ENCODE measurements around the gene ZNF710. TPM values are rescaled to one million over a fixed set of nuclear protein-coding genes. Genes with fewer than 3 reads are reported as not detected.

The ZNF710 gene
- total RNA-seq, 3 donors from 2014 or later, result 30.9 to 42.7 (median 40.2) TPM

DNA sequence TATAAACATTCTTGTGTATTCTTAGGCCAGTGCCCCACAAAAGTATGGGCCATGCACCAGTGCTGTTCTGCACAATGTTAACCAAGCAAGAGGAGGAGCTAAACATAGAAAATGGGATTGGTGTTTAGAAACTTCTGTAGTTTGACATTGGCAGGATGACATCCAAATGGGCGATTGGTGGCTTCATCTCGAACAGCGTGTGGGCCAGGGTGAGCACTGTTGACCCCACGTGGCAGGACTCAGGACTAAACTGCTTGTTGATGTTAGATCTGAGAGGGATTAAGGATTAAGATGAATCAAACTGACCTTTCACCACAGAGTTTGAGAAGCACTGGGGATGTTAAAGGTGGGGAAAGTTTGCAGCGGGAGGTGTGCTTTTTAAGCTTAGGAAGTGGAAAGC lies 31.9 kb downstream of the ZNF710 start:
- H3K4me1 ChIP-seq (ENCODE audit: low read depth), result peaks cover 56% of the 10 kb centered on the region
- no peaks in the 10 kb centered on the region for H3K9me3 ChIP-seq
- TF ChIP-seq, protein P1, sequence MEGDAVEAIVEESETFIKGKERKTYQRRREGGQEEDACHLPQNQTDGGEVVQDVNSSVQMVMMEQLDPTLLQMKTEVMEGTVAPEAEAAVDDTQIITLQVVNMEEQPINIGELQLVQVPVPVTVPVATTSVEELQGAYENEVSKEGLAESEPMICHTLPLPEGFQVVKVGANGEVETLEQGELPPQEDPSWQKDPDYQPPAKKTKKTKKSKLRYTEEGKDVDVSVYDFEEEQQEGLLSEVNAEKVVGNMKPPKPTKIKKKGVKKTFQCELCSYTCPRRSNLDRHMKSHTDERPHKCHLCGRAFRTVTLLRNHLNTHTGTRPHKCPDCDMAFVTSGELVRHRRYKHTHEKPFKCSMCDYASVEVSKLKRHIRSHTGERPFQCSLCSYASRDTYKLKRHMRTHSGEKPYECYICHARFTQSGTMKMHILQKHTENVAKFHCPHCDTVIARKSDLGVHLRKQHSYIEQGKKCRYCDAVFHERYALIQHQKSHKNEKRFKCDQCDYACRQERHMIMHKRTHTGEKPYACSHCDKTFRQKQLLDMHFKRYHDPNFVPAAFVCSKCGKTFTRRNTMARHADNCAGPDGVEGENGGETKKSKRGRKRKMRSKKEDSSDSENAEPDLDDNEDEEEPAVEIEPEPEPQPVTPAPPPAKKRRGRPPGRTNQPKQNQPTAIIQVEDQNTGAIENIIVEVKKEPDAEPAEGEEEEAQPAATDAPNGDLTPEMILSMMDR (IDR thresholded peaks at IDR 0.05), result no peak
- intact Hi-C loops (cut with DNase I, micrococcal nuclease), result no loop called here
- no peak overlapping the region for H3K4me3 ChIP-seq
- no peak for ATAC-seq
- peak in 1 of 3 donors; percentile 24 for DNase-seq
- H3K36me3 ChIP-seq (ENCODE audit: low read depth), result no peaks in the 10 kb centered on the region

DNA sequence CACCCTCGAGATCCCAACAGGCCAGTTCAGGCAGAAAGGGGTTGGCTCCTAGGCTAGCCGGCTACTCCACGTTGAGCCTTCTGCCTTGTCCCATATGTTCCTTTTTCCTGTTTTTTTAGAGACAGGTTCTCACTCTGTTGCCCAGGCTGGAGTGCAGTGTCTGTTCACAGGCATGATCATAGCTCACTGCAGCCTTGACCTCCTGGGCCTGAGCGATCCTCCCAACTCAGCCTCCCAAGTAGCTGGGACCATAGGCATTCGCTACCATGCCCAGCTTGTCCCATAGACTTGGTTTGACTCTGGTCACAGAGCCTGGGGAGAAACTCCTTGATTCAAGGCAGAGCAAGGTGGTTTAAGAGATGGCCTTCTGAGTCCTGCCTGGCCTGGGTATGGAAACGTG lies 32.3 kb downstream of the ZNF710 start:
- intact Hi-C loops (cut with DNase I, micrococcal nuclease), result no loop called here
- TF ChIP-seq, protein P1 (IDR thresholded peaks at IDR 0.05), result no peak
- peaks cover 56% of the 10 kb centered on the region for H3K4me1 ChIP-seq (ENCODE audit: low read depth)

DNA sequence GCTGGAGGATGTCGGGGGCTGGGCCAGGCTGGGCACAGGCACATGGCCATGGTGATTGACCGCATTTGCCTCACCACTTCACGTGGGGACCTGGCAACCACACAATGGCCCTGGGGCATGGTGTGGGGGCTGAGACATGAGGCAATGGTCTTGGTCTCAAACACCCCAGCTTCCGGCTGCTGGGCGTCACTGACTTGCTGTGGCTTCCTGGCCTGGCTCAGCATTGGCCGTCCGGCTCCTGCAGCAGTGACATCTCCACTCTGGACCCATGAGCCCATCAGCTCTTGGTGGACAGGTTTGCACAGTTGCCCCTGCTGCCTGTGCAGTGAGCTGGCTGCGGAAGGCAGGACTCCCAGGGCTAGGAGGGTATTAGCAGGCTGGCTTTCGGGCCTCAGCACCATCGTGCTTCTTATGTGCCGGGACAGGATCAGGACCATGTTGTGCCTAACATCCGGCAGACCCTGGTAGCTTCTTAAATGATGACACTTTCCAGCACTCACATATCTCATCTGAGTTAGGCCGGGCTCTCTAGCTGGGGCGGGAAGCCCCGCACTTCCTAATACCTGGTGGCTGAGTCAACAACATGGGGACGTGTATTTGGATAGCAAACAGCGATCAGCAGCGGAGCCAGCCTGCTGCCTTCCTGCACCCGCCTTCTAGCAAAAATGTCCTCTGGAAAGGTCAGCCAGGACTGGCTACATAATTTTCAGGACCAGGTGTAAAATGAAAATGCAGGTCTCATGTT lies 34.1 kb downstream of the ZNF710 start:
- no peaks in the 10 kb centered on the region for H3K9me3 ChIP-seq
- intact Hi-C loops (cut with DNase I, micrococcal nuclease), result no loop called here
- H3K4me3 ChIP-seq, result no peak overlapping the region
- no peaks in the 10 kb centered on the region for H3K36me3 ChIP-seq (ENCODE audit: low read depth)
- peaks cover 48% of the 10 kb centered on the region for H3K4me1 ChIP-seq (ENCODE audit: low read depth)
- TF ChIP-seq, protein P1 (IDR thresholded peaks at IDR 0.05), result no peak
- DNase-seq (peak in 2 of 3 donors; percentile 68 to 78), ATAC-seq (peak; percentile 58)

More for the DNA sequence above, 32.3 kb downstream of the ZNF710 start:
- no peaks in the 10 kb centered on the region for H3K9me3 ChIP-seq
- no peak overlapping the region for H3K4me3 ChIP-seq
- H3K36me3 ChIP-seq (ENCODE audit: low read depth), result no peaks in the 10 kb centered on the region
- no peak for ATAC-seq
- DNase-seq, result peak in 1 of 3 donors; percentile 35

DNA sequence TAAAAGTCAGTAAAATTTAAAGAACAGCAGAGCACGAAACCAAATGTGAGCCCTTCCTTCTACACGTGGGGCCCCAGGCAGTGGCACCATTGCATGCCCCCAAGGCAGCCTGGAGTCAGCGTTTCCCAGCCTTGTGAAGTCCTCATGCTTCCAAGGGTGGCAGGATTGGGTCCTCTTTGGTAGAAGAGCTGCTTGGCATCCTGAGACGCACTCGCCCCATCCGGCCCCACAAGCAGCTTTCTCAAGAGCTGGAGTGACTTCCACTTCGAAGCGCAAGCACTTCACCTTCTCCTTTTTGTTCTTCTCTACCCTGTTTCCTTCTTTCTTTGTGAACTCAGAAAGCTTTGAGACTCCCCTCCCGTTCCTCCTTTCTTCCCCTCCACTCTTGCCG lies 34.7 kb downstream of the ZNF710 start:
- no peak for ATAC-seq

DNA sequence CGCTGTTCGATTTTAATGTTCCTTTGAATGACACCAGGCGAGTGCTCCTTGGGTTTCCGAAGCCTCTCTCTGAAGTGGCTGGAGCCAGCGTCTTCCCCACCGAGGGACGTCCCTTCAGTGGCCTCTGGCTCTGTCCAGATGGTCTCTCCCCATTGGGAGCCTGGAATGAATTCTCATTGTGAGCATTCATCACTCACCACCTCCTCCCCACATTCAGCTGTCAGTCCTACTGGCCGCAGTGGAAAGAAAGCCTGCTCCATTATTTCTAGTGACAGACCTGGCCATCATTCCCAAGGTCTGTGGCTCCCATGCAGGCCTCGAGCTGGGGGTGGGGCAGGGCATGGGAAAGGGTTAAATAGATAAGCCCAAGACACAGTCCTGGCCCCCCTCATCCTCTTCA lies 35.2 kb downstream of the ZNF710 start:
- no peak for ATAC-seq
- no peaks in the 10 kb centered on the region for H3K36me3 ChIP-seq (ENCODE audit: low read depth)
- TF ChIP-seq, protein P1 (IDR thresholded peaks at IDR 0.05), result no peak
- peaks cover 50% of the 10 kb centered on the region for H3K4me1 ChIP-seq (ENCODE audit: low read depth)
- DNase-seq, result peak in 1 of 3 donors; percentile 26
- intact Hi-C loops (cut with DNase I, micrococcal nuclease), result no loop called here
- no peaks in the 10 kb centered on the region for H3K9me3 ChIP-seq
- H3K4me3 ChIP-seq, result no peak overlapping the region

More for the DNA sequence above, 34.7 kb downstream of the ZNF710 start:
- intact Hi-C loops (cut with DNase I, micrococcal nuclease), result no loop called here
- TF ChIP-seq, protein P1 (IDR thresholded peaks at IDR 0.05), result no peak
- Histone ChIP-seq H3K9me3 (no peaks in the 10 kb centered on the region), H3K36me3 (ENCODE audit: low read depth) (no peaks in the 10 kb centered on the region), H3K4me1 (ENCODE audit: low read depth) (peaks cover 50% of the 10 kb centered on the region), H3K4me3 (no peak overlapping the region)
- peak in 1 of 3 donors; percentile 36 for DNase-seq
